GM18517 (cell line): ENCODE results near the gene FMR1NB.

ENCODE experiments used
- ATAC-seq: cut with Tn5 transposase; IDR thresholded peaks from one replicate; pipeline ENCODE4 v1.9.1; 2021; ENCODE audit warnings: mild to moderate bottlenecking, moderate library complexity; ENCODE audit not compliant: unreplicated experiment

Gene FMR1NB

GRCh38 chrX:148069759-148070503, 88.8 kb downstream of the FMR1NB start:
- ATAC-seq = peak; percentile 93

- ATAC-seq = no peak
Measured at GRCh38 chrX:148070504-148070877, 89.4 kb downstream of the FMR1NB start.
